ENCODE measurements around the gene PAK3.

PAK3 gene
- total RNA-seq = 4.4 to 5.0 reads per million in 2 experiments

GRCh38 chrX:111095974-111096895 is at the start of gene PAK3:
PAK3 (plus strand) TSS chrX:111096191; CDS start chrX:111123104, 26,913 bp downstream.
- peak; percentile 22 for DNase-seq (ENCODE audit: low read depth)

DNA sequence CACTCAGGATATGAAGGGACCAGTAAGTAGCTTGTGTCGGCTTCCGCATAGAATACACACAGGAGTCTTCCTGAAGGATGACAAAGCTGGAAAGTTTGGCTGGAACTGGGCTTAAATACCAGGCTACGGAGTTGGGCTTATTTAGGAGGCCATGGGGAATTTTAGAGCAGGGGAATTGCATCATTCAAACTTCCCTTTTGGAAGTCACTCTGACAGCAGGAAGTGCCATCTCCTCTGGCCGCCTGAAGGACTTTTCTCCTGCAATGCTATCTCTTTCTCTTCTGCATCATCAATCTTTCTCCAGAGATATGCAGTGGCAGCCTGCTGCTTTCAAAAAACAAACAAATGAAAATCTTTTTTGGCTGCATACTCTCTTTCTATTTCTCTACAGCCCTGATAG is 48.4 kb upstream of the PAK3 start:
- no peak for DNase-seq (ENCODE audit: low read depth)

DNA sequence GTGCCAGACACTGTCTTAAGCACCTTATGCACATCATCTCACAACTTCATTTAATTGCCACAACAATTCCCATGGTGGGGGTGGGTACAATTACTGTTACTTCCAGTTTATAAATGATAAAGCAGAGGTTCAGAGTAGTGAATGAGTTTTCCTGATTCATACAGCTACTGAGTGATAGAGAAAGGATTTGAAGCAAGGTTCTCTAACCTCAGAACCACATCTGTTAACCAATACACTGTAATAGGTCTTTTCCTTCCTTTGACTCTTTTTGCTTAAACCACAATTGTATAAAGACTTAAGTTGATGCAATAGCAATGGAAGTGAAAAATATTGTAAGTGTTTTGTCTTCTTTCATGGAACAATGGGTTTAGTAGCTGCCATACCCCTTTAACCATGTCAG is 43.5 kb upstream of the PAK3 start:
- no peak for DNase-seq (ENCODE audit: low read depth)

DNA sequence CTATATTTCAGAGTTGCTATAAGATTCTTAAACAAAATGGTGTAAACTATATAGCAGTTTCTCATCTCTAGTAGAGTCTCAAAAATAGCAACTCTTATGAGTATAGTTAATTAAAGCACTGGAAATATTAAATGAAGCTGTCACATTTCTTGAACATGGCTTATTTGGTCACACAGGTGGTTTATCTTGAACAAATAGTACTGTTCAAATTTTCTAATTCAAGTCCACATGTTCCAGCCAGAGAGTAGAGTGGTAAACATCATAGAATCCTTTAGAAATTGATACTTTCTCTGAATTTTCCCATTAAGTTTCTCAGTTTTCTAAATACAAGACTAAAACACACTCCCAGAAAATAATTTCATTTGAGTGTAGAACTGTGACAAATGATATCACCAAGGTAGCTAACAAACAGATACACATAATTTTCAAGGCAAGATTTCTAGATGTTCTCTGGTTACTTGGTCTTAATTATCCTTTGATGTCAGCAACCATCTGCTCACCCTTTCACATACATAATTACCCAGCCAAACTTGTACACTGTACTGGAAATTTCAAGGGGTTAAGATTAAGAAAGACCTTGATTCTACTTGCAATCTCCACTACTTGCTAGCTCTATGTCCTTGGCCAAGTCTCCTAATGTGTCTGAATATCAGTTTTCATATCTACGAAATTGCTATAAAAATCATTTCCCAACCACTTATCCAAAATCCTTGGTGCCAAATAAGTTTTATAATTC is 24.3 kb upstream of the PAK3 start:
- no peak for DNase-seq (ENCODE audit: low read depth)

DNA sequence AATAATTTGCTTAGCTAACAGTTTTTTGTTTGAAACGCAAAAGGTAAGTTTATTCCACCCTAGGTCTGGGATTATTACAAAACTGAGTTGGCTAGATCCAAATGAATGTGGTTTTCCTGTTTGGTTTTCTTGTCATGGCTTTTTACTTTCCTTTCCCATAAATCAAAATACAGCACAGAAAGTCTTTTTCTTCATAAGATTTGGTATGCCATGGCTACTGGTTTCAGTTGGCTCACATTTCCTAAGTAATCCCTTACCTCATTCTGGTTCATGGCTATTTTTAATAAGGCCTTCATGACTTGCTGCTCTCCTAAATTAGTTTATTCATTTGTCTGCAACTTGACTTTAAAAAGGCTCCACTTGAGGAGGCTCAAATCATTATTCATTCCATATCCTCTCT is 12.9 kb upstream of the PAK3 start:
- DNase-seq (ENCODE audit: low read depth) = no peak

DNA sequence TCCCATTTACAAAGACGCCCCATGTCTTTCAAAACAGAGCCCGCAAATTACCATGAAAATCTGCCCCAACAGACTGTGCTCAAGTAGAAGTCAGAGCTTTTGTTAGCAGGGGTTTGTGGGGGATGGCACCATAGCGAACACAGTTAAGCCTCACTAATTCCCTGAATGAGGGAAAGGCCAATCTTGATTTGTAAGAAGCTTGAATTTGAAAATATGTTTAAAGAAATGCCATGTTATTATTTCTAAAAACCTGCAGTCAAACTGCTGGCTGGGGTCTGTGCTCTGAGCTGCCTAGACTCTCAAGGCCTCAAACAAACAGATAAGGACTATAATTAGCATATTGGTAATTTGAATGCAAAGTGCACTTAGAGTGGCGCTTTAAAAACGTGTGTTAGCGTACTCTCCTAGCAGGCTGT is 9.4 kb upstream of the PAK3 start:
- DNase-seq (ENCODE audit: low read depth) = no peak

GRCh38 chrX:111088628-111089027 is 7.4 kb upstream of the PAK3 start:
- no peak for DNase-seq (ENCODE audit: low read depth)

DNA sequence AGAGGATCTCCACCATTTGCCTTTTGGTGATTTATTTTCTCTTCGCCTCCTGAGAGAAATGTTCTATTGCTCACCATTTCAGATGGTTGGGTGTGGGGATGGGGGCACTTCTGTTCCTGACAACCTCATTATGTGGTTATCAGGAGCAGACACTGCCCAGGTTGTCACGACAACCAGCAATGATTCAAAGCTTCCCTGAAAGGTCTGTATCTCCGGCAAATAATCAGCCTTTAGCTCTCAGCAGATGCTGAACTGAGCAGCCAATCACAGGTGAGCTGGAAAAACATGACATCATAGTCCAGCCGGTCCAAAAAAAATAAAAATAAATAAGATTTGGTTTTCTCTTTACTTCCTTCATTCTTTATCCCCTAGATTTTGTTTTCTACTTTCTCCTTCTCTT is 5.5 kb upstream of the PAK3 start:
- DNase-seq (ENCODE audit: low read depth) = no peak

DNA sequence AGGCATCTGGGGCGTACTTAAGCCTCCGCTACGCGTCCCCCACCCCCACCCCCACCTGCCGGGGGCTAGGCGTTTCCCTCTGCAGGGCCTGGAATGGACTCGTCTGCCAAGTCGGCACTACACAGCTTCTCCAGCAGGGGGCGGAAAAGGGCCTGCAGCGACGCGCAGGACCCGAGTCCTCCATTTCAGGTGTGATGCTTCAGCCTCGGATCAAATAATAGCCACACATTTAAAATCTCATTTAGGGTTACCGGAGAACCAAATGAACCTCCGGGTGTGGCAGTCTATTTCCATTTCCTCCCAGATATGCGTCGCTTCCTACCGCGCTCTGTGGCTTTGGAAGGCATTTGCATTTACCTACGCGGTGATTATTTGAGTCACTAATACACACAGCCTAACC is 2.9 kb downstream of the PAK3 start:
- peak; percentile 57 for DNase-seq (ENCODE audit: low read depth)

GRCh38 chrX:111100191-111100590 is 4.2 kb downstream of the PAK3 start:
- no peak for DNase-seq (ENCODE audit: low read depth)

DNA sequence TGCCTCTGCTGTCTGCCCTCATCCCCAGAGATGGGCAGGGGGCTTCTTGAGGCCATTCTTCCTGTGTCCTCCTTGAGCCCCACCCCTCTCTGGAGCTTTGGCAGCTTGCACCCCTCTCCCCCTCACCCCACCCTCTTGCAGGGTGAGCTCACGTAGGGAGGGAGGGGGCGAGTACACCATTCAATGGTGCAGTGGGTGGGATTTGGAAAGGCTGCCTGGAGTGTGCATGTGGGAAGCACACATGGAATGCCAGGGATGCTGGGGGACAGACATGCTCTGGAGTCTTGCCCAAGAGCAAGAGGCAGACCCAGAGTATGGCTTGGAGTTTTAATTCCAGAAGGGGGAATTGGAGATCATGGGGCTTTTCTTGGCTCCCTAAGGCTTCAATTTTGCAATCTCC is 5.6 kb downstream of the PAK3 start:
- no peak for DNase-seq (ENCODE audit: low read depth)

DNA sequence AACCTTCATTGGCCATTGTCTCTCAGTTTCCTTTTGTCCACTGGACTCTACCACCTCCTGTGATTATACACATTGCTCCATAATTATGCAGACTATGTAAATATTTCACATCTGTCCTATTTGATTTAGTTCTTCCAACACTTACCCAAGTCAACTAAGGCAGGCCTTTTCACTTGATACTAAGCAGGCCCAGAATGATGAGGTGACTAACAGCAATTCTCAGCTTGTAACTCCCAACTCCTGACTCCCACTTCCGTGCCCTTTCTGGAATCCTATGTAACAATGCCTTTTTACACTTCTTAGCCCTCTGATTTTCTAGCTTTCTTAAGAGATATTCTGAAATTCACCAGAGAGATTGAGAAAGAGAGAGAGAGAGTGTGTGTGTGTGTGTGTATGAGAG is 6.6 kb downstream of the PAK3 start:
- no peak for DNase-seq (ENCODE audit: low read depth)

DNA sequence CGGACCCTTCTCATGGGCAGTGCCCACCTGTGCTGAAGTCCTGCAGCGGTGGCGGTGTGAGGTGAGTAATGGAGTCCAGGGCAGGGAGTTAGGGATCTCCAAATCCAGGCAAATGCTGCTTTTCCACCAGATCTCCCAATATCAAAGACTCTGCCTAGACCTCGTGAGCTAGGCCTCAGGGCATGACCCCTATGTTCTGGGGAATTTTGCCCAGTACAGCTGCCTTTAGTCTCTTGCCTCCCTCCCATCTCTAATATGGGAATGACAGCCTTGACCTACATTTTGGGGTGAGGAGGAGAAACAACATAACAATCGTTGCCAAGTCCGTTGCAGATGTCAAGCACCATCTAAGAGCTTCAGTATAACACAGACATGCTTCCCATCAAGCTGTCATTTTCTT is 7.3 kb downstream of the PAK3 start:
- DNase-seq (ENCODE audit: low read depth) = no peak

- DNase-seq (ENCODE audit: low read depth) = no peak
Measured at GRCh38 chrX:111110098-111110775, 14.2 kb downstream of the PAK3 start.

- no peak for DNase-seq (ENCODE audit: low read depth)
Measured at GRCh38 chrX:111114806-111115205, 18.8 kb downstream of the PAK3 start.

GRCh38 chrX:111116666-111117065 is 20.7 kb downstream of the PAK3 start:
- DNase-seq (ENCODE audit: low read depth) = no peak

GRCh38 chrX:111119341-111119740 is 23.4 kb downstream of the PAK3 start:
- DNase-seq (ENCODE audit: low read depth) = no peak

DNA sequence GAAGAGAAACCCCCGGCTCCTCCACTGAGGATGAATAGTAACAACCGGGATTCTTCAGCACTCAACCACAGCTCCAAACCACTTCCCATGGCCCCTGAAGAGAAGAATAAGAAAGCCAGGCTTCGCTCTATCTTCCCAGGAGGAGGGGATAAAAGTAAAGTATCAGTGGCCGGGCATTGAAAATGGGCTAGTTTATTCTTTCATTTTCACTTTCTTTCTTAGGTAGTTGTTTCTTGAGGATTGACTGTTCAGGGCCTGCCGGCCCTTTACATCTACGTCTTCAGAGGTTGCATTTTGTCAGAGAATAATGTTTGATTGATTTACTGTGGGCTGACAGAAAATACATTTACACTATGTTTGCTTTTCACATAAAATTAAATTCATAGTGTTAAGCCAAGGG is 27.1 kb downstream of the PAK3 start:
- no peak for DNase-seq (ENCODE audit: low read depth)

DNA sequence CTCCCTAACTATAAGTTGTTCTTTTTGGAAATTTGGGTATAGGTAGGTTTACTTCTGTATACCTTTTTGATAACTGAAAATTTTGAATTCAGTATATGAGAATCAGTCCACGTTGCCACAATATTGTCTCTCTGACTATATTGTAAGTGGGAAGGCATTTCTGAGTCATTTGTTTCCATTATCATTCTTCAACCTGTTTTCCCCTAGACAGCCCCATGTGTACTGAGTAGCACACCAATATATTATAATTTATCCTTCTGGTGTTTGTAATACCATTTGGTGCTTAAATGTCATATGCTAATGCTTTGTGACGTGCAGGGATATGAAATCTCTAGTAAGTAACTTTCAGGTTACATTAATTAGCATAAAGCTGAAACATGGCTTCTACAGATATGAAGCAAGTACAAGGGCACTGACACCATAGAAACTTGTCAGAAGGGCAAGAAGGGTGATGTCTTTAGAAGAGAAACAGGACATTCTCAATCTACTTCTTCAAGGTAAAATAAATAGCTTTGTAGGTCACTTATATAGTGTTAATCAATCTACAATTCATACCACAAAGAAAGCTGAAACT is 27.7 kb downstream of the PAK3 start:
- DNase-seq (ENCODE audit: low read depth) = no peak

DNA sequence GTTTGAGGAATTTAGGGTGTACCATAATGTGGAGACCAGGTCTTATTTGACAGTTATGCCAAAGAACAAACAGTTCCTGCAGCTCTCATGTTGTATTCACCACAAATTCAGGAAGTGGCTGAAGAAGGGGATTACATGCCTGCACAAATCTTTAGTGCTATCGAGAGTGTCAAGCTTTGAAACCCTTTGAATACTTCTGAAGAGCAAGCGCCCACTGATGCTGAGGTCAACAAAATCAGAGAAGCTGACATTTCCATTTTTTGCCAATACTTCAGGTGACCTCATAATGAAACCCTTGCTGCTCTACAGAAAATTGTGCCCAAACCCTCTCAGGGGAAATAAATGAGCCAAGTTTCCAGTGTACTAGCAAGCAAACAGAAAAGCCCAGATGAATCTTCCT is 28.4 kb downstream of the PAK3 start:
- no peak for DNase-seq (ENCODE audit: low read depth)

- no peak for DNase-seq (ENCODE audit: low read depth)
Measured at GRCh38 chrX:111127038-111127437, 31.0 kb downstream of the PAK3 start.

GRCh38 chrX:111129921-111130320 is 33.9 kb downstream of the PAK3 start:
- no peak for DNase-seq (ENCODE audit: low read depth)
